IPS DF 6.9 (cell line): ENCODE results near the gene UBTD1.

Source experiments
- DNase-seq: peaks from one replicate; pipeline ENCODE4 v3.0.0-alpha.2; 2013; ENCODE audit warnings: low read depth, low spot score
- H3K27ac ChIP-seq: one replicate; pipeline ENCODE4 v1.5.1; 2013; ENCODE audit warnings: low read length, control low read depth
- H3K27me3 ChIP-seq: 2 replicates; pipeline ENCODE4 v1.6.1; 2013; ENCODE audit warnings: mild to moderate bottlenecking, low read length; ENCODE audit not compliant: control insufficient read depth, insufficient read depth
- H3K36me3 ChIP-seq: 2 replicates; pipeline ENCODE4 v1.6.1; 2013; ENCODE audit warnings: low read length; ENCODE audit not compliant: control insufficient read depth, insufficient read depth
- H3K4me1 ChIP-seq: 2 replicates; pipeline ENCODE4 v1.6.1; 2013; ENCODE audit warnings: low read length; ENCODE audit not compliant: control insufficient read depth, insufficient read depth
- H3K4me3 ChIP-seq: 2 replicates; pipeline ENCODE4 v1.5.1; 2013; ENCODE audit warnings: mild to moderate bottlenecking, low read length
- H3K9me3 ChIP-seq: 2 replicates; pipeline ENCODE4 v1.6.1; 2013; ENCODE audit warnings: low read length, inconsistent platforms; ENCODE audit not compliant: control insufficient read depth, insufficient read depth
- WGBS: extraction: QIAGEN DNeasy Blood & Tissue Kit; methylation state at CpG from one replicate; pipeline ENCODE4 v1.1.7; 2013; ENCODE audit warnings: mixed read lengths, missing lambda C conversion rate; ENCODE audit not compliant: insufficient read length, insufficient coverage; 5-methylcytosine and 5-hydroxymethylcytosine counted together

Gene UBTD1

GRCh38 chr10:97597778-97598177, 99.1 kb downstream of the UBTD1 start:
- Histone ChIP-seq H3K27me3 (no peaks in the 10 kb centered on the region), H3K4me1 (no peaks in the 10 kb centered on the region), H3K4me3 (no peak overlapping the region), H3K27ac (no peak overlapping the region), H3K36me3 (no peaks in the 10 kb centered on the region), H3K9me3 (no peaks in the 10 kb centered on the region)
- no peak for DNase-seq
- no CpG with 5 or more reads among the region's 2 CpGs for WGBS

DNA sequence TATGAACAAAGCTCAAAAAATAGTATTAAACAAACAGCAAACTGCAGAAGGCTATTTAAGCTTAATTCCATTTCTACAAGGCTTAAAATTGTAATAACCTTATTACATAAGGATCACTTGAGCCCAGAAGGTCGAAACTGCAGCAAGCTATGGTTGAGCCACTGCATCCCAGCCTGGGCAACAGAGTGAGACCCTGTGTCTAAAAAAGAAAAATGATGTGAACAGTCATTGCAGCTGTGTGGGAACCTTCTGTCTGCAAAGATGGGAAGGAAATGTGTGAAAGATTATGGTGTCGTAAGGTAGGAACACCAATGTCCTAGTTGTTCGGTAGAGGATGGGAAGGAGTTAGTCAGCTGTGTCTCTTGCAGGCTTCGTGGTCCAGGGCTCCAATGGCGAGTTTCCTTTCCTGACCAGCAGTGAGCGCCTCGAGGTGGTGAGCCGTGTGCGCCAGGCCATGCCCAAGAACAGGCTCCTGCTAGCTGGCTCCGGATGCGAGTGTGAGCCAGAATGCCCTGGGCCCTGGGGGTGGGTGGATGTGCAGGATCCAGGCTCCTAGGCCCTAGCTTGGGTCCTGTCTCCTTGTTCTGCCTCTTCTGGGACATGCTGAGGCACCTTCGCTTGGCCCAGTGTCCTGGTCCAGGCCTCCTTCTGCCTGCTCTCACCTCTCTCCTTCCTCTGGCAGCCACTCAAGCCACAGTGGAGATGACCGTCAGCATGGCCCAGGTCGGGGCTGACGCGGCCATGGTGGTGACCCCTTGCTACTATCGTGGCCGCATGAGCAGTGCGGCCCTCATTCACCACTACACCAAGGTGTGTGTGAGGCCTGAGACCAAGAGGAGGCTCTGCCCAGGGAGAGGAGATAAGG, 99.9 kb downstream of the UBTD1 start:
- no peak for DNase-seq
- 100% methylated on average over 2 of the region's 19 CpGs for WGBS
- no peaks in the 10 kb centered on the region for H3K36me3 ChIP-seq
- H3K4me1 ChIP-seq, result no peaks in the 10 kb centered on the region
- H3K4me3 ChIP-seq, result no peak overlapping the region
- H3K27me3 ChIP-seq, result no peaks in the 10 kb centered on the region
- no peaks in the 10 kb centered on the region for H3K9me3 ChIP-seq
- no peak overlapping the region for H3K27ac ChIP-seq

GRCh38 chr10:97599272-97599619, 100.5 kb downstream of the UBTD1 start:
- no CpG with 5 or more reads among the region's 6 CpGs for WGBS

GRCh38 chr10:97600616-97601015, 101.9 kb downstream of the UBTD1 start:
- DNase-seq, result no peak
- no peaks in the 10 kb centered on the region for H3K36me3 ChIP-seq
- no peak overlapping the region for H3K4me3 ChIP-seq
- H3K9me3 ChIP-seq, result no peaks in the 10 kb centered on the region
- H3K27ac ChIP-seq, result no peak overlapping the region
- no peaks in the 10 kb centered on the region for H3K27me3 ChIP-seq
- no CpG with 5 or more reads among the region's 1 CpG for WGBS
- H3K4me1 ChIP-seq, result no peaks in the 10 kb centered on the region

More at GRCh38 chr10:97599272-97599619, 100.5 kb downstream of the UBTD1 start:
- Histone ChIP-seq H3K27ac (no peak overlapping the region), H3K9me3 (no peaks in the 10 kb centered on the region), H3K4me3 (no peak overlapping the region), H3K4me1 (no peaks in the 10 kb centered on the region), H3K27me3 (no peaks in the 10 kb centered on the region), H3K36me3 (no peaks in the 10 kb centered on the region)
- no peak for DNase-seq

DNA sequence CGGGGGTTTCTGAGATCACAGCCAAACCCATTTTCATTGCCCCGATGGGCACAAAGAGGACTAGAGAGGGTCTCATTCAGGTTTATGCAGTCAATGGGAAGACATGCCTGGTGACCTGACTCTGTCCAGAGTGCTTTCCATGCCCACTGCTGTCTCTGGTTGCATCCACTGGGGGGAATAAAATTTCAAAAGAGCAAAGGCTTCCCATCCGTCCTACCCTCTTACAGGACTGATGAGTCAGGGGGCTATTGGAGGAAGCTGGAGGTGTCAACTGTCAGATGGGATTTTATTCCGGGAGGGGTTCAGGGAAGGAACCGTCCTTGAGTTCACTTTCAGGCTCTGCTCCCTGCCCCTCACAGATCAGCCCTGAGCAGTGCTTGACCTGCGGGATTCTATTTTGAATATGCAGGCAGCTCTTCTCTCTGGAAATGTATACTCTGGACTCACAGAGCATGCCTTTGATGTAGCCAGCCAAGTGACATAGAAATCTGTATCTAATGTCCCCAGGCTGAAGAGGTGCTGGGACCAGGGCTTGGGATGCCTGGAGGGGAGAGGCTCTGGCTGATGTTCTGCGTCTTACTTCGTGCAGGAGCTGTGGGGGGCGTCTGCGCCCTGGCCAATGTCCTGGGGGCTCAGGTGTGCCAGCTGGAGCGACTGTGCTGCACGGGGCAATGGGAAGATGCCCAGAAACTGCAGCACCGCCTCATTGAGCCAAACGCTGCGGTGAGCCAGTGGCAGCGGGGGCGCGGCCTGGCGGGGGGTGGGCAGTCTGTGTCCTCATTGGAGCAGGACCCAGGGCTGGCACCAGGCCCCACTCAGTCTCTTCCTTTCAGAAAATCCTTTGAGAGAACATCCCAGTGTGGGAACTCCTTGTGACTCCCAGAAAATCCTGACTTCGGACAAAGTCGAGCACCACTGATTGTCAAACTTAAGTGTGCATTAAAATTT, 102.8 kb downstream of the UBTD1 start:
- Histone ChIP-seq H3K9me3 (no peaks in the 10 kb centered on the region), H3K36me3 (no peaks in the 10 kb centered on the region), H3K27ac (no peak overlapping the region), H3K4me3 (no peak overlapping the region), H3K4me1 (no peaks in the 10 kb centered on the region), H3K27me3 (no peaks in the 10 kb centered on the region)
- no CpG with 5 or more reads among the region's 21 CpGs for WGBS
- DNase-seq, result no peak

DNA sequence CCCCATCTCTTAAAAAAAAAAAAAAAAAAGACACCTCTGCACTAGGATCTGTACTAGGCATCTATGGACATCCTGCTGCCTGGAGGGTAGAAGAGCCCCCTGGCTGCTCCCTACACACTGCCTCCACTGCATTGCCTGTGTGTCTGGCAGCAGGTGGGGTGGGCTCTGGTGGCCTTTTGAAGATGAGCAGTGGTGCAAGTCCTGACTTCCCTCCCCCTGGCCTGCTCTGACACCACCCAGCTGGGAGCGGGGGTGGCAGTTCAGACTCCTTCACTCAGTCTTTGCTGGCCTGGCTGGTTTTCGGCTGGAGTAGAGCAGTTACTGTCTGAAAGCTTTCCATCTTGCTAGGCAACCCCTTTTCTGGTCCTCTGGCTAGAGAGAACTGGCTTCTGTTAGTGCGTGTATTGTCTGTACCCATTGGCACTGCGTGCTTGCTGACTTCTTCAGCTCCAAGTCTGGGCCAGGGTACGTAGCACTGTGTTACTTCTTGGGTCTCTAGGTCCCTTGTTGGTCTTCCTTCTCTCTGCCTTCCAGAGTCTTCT, 108.4 kb downstream of the UBTD1 start:
- Histone ChIP-seq H3K36me3 (no peaks in the 10 kb centered on the region), H3K27me3 (no peaks in the 10 kb centered on the region), H3K27ac (no peak overlapping the region), H3K4me1 (0 out of 2 replicates have a peak, but pooled peaks cover 2% of the 10 kb centered on the region), H3K9me3 (no peaks in the 10 kb centered on the region), H3K4me3 (no peak overlapping the region)
- no peak for DNase-seq
- no CpG with 5 or more reads among the region's 5 CpGs for WGBS

- H3K27ac ChIP-seq, result no peak overlapping the region
- no peaks in the 10 kb centered on the region for H3K36me3 ChIP-seq
- no peaks in the 10 kb centered on the region for H3K9me3 ChIP-seq
- H3K4me3 ChIP-seq, result no peak overlapping the region
- no CpG with 5 or more reads among the region's 13 CpGs for WGBS
- H3K4me1 ChIP-seq, result 0 out of 2 replicates have a peak, but pooled peaks cover 2% of the 10 kb centered on the region
- no peaks in the 10 kb centered on the region for H3K27me3 ChIP-seq
- no peak for DNase-seq
These were observed 110.4 kb downstream of the UBTD1 start for GRCh38 chr10:97608991-97609561.

DNA sequence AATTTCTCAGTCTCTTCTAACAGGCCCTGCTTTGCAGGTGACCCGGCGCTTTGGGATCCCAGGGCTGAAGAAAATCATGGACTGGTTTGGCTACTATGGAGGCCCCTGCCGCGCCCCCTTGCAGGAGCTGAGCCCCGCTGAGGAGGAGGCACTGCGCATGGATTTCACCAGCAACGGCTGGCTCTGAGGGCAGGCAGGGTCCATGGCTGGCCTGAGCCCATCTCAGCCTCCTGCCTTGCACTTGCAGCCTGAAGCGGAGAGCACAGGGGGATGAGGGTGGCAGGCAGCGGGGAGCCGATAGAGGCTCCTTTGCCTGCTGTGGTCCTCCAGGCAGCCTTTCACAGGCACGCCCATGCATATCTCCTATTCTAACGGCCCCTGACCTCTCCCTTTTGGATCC, 112.7 kb downstream of the UBTD1 start:
- Histone ChIP-seq H3K27ac (no peak overlapping the region), H3K27me3 (no peaks in the 10 kb centered on the region), H3K9me3 (no peaks in the 10 kb centered on the region), H3K36me3 (no peaks in the 10 kb centered on the region), H3K4me3 (no peak overlapping the region), H3K4me1 (0 out of 2 replicates have a peak, but pooled peaks cover 2% of the 10 kb centered on the region)
- DNase-seq, result no peak
- no CpG with 5 or more reads among the region's 12 CpGs for WGBS

- no peak overlapping the region for H3K4me3 ChIP-seq
- no peaks in the 10 kb centered on the region for H3K36me3 ChIP-seq
- H3K27ac ChIP-seq, result no peak overlapping the region
- DNase-seq, result peak; percentile 29
- 0 out of 2 replicates have a peak, but pooled peaks cover 2% of the 10 kb centered on the region for H3K4me1 ChIP-seq
- no peaks in the 10 kb centered on the region for H3K27me3 ChIP-seq
- WGBS, result no CpG with 5 or more reads among the region's 2 CpGs
- no peaks in the 10 kb centered on the region for H3K9me3 ChIP-seq
These were observed 113.7 kb downstream of the UBTD1 start for GRCh38 chr10:97612386-97612785.

DNA sequence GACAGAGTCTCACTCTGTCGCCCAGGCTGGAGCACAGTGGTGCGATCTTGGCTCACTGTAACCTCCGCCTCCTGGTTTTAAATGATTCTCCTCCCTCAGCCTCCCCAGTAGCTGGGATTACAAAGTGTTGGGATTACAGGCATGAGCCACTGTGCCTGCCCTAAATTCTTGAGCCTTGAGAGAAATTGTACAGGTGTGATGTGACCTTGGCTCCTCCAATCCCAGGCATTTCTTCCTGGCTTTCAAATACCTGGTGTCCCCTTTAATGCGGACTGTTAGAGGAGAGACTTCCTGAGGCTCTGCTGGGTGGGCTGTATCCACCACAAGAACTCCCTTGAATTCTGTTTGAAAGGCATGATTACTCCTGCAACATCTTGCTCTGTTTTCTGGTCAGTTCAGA, 119.6 kb downstream of the UBTD1 start:
- no peaks in the 10 kb centered on the region for H3K36me3 ChIP-seq
- DNase-seq, result no peak
- no peak overlapping the region for H3K4me3 ChIP-seq
- WGBS, result no CpG with 5 or more reads among the region's 4 CpGs
- H3K4me1 ChIP-seq, result no peaks in the 10 kb centered on the region
- H3K9me3 ChIP-seq, result no peaks in the 10 kb centered on the region
- no peaks in the 10 kb centered on the region for H3K27me3 ChIP-seq
- no peak overlapping the region for H3K27ac ChIP-seq
